ENCODE data around the gene ZBP1.

Gene ZBP1

DNA sequence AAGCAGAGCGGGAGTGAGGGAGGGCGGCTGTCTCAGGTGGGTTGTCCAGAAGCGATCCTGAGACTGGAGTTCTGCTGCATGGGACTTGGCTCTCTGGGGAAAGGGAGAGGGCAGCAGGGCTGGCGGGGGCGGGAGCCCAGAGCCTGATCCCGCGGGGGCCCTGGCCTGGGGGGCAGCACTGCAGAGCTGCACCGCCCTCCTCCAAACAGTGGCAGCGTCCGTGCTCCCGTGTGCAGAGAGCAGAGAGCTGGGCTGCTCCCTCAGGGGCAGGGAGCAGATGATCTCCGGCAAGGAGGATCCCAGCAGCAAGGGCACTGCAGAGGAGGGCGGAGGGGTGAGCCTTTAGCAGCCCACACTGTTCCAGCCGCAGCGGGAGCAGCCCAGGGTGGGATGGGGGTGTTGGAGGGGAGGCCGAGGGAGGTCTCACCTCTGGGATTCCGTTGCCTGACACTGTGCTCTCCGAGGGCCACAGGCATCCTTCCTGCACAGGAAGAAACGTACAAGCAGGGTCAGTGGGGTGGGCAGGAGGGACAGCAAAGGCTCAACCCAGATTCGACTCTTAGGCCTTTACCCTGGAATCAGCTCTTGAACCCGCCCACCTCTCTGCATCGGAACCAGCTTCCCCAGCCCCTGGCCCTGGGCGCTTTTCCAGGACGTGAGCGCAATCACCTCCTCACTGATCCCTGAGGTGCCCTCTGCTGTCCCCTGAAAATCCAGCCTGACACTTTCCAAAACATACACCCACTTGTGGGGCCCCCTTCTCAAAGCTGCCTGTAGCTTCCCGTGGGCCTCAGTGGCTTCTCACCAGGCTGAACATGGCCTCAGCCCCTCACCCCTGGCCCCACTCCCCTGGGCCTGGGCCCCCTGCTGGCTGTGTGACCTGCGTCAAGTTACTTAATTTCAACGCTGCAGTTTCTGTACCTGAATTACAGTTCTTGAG lies 32.6 kb upstream of the ZBP1 start:
- TF ChIP-seq, protein P1, sequence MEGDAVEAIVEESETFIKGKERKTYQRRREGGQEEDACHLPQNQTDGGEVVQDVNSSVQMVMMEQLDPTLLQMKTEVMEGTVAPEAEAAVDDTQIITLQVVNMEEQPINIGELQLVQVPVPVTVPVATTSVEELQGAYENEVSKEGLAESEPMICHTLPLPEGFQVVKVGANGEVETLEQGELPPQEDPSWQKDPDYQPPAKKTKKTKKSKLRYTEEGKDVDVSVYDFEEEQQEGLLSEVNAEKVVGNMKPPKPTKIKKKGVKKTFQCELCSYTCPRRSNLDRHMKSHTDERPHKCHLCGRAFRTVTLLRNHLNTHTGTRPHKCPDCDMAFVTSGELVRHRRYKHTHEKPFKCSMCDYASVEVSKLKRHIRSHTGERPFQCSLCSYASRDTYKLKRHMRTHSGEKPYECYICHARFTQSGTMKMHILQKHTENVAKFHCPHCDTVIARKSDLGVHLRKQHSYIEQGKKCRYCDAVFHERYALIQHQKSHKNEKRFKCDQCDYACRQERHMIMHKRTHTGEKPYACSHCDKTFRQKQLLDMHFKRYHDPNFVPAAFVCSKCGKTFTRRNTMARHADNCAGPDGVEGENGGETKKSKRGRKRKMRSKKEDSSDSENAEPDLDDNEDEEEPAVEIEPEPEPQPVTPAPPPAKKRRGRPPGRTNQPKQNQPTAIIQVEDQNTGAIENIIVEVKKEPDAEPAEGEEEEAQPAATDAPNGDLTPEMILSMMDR (IDR thresholded peaks at IDR 0.05), result no peak

DNA sequence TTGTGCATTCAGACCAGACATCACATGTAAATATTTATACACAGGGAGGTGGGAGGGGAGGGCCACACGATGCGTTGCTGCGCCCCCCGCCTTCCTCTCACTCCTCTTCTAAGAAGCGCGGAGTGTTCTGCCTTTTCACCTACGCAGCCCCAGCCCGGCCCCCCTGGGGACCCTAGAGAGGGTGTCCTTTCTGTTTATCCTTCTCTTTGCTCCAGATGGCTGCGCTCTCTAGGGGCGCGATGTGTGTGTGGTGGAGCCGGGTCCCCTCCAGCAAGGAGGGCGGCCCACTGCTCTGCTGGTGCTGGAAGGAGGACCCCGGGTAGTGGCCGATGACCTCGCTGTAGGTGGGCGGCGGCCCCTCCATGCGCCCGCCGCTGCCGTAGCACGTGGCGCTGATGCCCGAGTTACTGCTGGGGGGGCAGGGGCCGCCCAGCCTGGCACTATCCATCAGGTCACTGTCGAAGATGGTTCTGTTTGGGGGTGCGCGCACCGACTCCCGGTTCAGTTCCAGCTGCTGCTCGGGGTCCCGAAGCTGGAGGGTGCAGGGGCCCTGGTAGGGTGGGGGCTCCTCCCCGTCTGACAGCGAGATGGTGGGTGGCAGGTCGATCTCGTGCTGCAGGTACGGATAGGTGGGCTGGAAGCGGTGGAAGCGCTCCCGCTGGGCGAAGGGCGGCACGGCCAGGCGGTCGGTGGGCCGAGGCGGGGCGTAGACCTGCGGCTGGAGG lies 31.8 kb upstream of the ZBP1 start:
- TF ChIP-seq, protein P1 (IDR thresholded peaks at IDR 0.05), result no peak

DNA sequence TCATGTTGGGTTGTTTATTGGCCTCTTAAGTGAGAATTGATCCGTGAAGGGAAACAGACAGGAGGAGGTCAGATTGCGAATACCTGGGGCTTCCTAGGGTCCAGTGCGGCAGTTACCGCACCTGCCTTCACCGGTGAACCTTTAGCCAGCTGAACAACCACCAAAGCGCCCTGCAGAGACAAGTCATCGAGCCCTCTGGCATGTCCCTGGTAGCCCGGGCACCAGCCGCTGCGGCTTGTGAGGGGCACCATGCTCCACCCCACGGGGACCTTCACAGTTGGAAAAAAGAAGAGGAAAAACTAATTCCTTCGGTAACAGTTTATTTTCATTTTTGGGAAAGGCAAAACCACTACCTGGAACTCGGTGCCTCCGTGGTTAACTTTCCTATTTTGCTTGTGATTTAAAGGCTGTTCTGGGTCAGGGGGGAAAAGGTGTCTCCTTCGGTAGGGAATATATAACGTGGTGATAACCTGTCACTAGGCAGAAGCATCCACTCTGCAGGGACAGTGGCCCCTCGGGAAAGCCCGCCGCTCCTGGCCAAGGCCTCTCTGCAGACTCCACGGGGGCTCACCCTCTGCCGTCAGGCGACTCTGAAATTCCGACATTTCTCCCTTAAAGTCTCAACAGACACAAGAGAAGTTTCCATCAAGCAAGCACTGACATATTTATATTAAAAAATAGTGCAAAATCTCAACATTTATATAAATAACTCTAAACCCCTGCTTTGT lies 30.7 kb upstream of the ZBP1 start:
- TF ChIP-seq, protein P1 (IDR thresholded peaks at IDR 0.05), result no peak

DNA sequence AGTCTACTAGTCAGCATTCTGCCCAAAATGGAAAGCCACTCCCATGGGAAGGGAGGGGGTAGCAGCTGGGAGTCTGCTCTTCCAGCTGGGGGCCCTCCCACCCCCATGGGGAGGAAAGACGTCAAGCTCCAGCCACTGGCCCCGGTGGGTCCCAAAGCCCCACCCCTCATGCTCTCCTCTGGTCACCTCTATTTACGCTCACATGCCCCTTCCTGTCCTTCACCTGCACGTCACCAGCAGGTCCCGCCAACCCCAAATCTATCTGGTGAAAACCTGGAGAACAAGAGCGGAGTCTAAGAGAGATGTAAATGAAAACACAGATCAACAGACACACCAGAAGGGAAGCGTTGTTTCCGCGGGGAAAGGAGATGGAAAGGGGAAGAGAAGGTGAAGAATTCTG lies 30.0 kb upstream of the ZBP1 start:
- TF ChIP-seq, protein P1 (IDR thresholded peaks at IDR 0.05), result no peak

DNA sequence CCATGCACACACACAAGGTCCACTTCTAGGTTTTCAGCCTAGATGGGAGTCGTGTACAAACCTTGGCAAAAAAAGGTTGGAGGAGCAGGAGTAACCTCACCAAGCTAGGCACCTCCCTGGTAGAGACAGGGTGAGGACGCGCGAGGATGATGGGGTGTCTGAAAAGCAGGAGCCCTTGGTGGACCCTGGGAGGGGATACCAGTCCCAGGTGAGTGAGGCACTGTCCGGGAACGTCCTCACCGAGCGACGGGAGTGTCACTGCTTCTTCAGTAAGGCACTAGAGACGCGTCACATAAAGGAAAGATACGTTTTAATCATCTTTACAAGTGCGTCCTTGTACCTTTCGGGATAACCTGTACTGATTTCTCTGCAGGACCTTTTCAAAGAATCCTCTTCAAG lies 29.4 kb upstream of the ZBP1 start:
- TF ChIP-seq, protein P1 (IDR thresholded peaks at IDR 0.05), result no peak

DNA sequence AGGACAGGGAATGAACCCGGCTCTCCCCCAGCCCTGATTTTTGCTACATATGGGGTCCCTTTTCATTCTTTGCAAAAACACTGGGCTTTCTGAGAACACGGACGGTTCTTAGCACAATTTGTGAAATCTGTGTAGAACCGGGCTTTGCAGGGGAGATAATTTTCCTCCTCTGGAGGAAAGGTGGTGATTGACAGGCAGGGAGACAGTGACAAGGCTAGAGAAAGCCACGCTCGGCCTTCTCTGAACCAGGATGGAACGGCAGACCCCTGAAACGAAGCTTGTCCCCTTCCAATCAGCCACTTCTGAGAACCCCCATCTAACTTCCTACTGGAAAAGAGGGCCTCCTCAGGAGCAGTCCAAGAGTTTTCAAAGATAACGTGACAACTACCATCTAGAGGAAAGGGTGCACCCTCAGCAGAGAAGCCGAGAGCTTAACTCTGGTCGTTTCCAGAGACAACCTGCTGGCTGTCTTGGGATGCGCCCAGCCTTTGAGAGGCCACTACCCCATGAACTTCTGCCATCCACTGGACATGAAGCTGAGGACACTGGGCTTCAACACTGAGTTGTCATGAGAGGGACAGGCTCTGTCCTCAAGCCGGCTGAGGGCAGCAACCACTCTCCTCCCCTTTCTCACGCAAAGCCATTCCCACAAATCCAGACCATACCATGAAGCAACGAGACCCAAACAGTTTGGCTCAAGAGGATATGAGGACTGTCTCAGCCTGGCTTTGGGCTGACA lies 28.8 kb upstream of the ZBP1 start:
- TF ChIP-seq, protein P1 (IDR thresholded peaks at IDR 0.05), result no peak

Data from LNCAP (cell line).